Suprapubic skin (tissue), 3 donors: Measurements from ENCODE around the gene DBT.

Source experiments
- CTCF ChIP-seq, 2 donors: fragments of 200-600 bp in 1 of 2; fragments of 450-650 bp in 1 of 2; sonication (generic) in 1 of 2; IDR thresholded peaks; one replicate each; pipeline ENCODE4 v1.5.1; 2016 to 2019; ENCODE audit warnings: antibody characterized with exemption in 2 of 2, mild to moderate bottlenecking in 1 of 2, moderate library complexity in 1 of 2
- POLR2A ChIP-seq, 2 donors: fragments of 450-650 bp; IDR thresholded peaks; one replicate each; pipeline ENCODE4 v1.6.1; 2017; ENCODE audit warnings: antibody characterized with exemption in 2 of 2, mild to moderate bottlenecking in 2 of 2, moderate library complexity in 2 of 2

GRCh38 chr1:100252901-100253300 lies 3.3 kb upstream of the DBT start:
- TF ChIP-seq POLR2A (IDR thresholded peaks at IDR 0.05) (no peak), CTCF (IDR thresholded peaks at IDR 0.05) (no peak)
